CD4-positive, CD25-positive, alpha-beta regulatory T cell (primary cell): Measurements from ENCODE around the gene CEP152. TPM values are rescaled to one million over a fixed set of nuclear protein-coding genes. Genes with fewer than 3 reads are reported as not detected.

Experiments used
- ATAC-seq, 2 donors: fragments of 150-1000 bp; cut with Tn5 transposase; one replicate each; pipeline ENCODE4 v1.10.0; 2021; ENCODE audit warnings: low read depth in 2 of 2, moderate number of reproducible peaks in 2 of 2, moderate library complexity in 1 of 2
- DNase-seq, 3 donors: peaks; one replicate each; pipeline versions ENCODE4 v3.0.0 to v3.0.0-alpha.2; 2012 to 2022; ENCODE audit warnings: mixed read lengths in 1 of 3
- H3K27ac ChIP-seq: one replicate; pipeline ENCODE4 v1.7.0; 2013; ENCODE audit warnings: mild to moderate bottlenecking, low read length; ENCODE audit not compliant: insufficient read depth, poor library complexity, severe bottlenecking
- H3K27me3 ChIP-seq: one replicate; pipeline ENCODE4 v1.7.0; 2013; ENCODE audit warnings: low read length; ENCODE audit not compliant: control insufficient read depth, insufficient read depth
- H3K36me3 ChIP-seq: one replicate; pipeline ENCODE4 v1.7.0; 2013; ENCODE audit warnings: mild to moderate bottlenecking, low read length, moderate library complexity; ENCODE audit not compliant: control insufficient read depth, insufficient read depth
- H3K4me1 ChIP-seq: 2 replicates; pipeline ENCODE4 v1.7.0; 2013; ENCODE audit warnings: mild to moderate bottlenecking, low read length; ENCODE audit not compliant: insufficient read depth, control insufficient read depth, poor library complexity, severe bottlenecking
- H3K4me3 ChIP-seq: one replicate; pipeline ENCODE4 v1.7.0; 2013; ENCODE audit warnings: low read depth, mild to moderate bottlenecking, low read length, moderate library complexity
- H3K9me3 ChIP-seq, 2 experiments: 1 replicate in 1 of 2; 2 replicates in 1 of 2; pipeline ENCODE4 v1.7.0; 2013; ENCODE audit warnings: low read length in 2 of 2, mild to moderate bottlenecking in 1 of 2, moderate library complexity in 1 of 2; ENCODE audit not compliant: control insufficient read depth in 2 of 2
- H3K27ac Mint-ChIP-seq, 3 donors: one replicate each; pipeline ENCODE4 v1.8.0; 2020 to 2022; ENCODE audit warnings: mild to moderate bottlenecking in 3 of 3, mixed read lengths in 3 of 3, moderate library complexity in 2 of 3
- H3K27me3 Mint-ChIP-seq: one replicate; pipeline ENCODE4 v1.8.0; 2022; ENCODE audit warnings: mild to moderate bottlenecking, mixed read lengths
- H3K36me3 Mint-ChIP-seq: one replicate; pipeline ENCODE4 v1.8.0; 2020; ENCODE audit warnings: mixed read lengths
- H3K4me1 Mint-ChIP-seq, 4 donors: one replicate each; pipeline ENCODE4 v1.8.0; 2020 to 2022; ENCODE audit warnings: mixed read lengths in 4 of 4, mild to moderate bottlenecking in 1 of 4
- H3K4me3 Mint-ChIP-seq, 4 donors: one replicate each; pipeline ENCODE4 v1.8.0; 2020 to 2022; ENCODE audit warnings: mild to moderate bottlenecking in 4 of 4, mixed read lengths in 4 of 4, moderate library complexity in 3 of 4
- H3K9me3 Mint-ChIP-seq, 7 donors: one replicate each; pipeline ENCODE4 v1.8.0; 2020 to 2022; ENCODE audit warnings: mixed read lengths in 7 of 7, mild to moderate bottlenecking in 3 of 7, moderate library complexity in 2 of 7
- polyA plus RNA-seq, 4 donors: library from polyadenylated mRNA; unstranded; fragments of 300-500 nt; fragmentation: Illumina TruSeq; gene quantifications; one replicate each; pipeline ENCODE4 v1.2.3, GENCODE V29; 2021
- total RNA-seq: library from RNA; stranded (reverse); gene quantifications from one replicate; pipeline ENCODE4 v1.2.3, GENCODE V29; 2022

The CEP152 gene
- total and polyA plus RNA-seq, 5 donors from 2014 or later, result 3.4 to 15.8 (median 4.0) TPM

DNA sequence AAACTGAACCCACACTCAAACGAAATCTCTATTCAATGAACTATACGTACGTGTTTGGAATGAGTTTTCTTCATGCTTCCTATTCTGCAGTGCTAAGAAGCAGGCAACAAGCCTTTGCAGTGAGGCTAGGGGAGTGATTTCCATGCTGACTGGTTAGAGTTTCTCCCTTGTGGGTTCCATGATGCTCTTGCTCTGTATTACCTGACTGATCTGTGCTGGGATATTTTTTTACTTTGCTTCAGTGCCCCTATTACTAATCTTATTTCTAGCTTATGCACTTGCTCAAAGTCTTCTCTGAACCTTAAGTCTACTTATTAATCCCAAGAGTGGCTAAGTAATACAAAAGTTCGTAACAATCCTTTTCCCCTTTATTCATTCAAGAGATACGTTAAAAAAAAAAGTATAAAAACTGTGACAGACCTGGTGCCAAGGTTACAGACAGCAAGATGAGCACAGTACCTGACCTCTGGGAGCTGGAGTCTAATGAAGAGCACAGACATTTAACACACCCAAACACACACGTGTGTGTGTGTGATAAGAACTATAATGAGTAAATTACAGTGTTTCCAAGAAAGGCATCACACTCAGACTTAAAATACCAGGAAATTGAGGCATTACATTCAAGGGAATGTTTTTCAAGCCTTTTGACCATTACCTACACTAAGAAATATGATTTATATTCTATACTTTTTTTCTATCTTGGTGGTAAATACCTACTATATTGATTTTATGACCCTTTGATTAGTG lies 114.9 kb downstream of the CEP152 start:
- Histone ChIP-seq H3K27me3 (no peaks in the 10 kb centered on the region), H3K4me1 (no peaks in the 10 kb centered on the region), H3K4me3 (no peak overlapping the region), H3K9me3 (no peaks in the 10 kb centered on the region), H3K27ac (no peak overlapping the region), H3K36me3 (no peaks in the 10 kb centered on the region)
- ATAC-seq (no peak), DNase-seq (no peak)
- Mint-ChIP-seq H3K27ac (no peak overlapping the region), H3K27me3 (peaks cover 7% of the 10 kb centered on the region), H3K9me3 (peaks cover 0 to 2% (median 0%) of the 10 kb centered on the region in 7 donors), H3K4me1 (peaks cover 0 to 2% (median 0%) of the 10 kb centered on the region in 4 donors), H3K36me3 (no peaks in the 10 kb centered on the region), H3K4me3 (no peak overlapping the region)

DNA sequence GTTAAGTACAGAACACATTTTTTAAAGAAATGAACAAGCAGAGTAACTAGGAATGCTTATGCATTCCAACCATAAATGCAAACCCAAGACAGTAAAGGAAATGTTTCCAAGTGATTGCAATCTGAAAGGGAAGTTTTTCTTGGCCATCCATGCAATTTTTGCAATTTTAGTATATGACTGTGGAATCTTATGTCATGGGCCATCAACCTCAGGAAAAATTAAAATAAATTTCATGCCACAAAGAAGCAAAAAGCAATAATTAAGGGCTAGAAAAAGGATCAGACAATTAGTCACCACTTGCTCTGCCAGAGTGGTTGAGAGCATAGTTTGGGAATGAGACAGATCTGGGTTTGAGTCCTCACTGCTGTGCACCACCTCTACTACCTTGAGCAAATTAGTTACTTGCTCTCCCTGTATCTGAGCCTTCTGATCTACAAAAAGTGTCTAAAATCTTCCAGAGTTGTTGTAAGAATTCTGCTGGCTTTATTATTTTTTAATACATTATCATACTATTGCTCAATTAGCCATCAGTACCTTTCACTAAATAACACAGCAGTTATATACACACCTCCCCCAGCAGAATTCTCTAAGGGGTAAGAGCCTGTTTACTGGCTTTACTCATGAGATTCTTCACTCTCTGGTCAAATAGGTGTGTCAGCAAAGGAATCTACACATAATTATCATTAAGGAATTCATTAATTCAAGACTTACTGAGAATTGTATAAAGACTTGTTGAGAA lies 115.6 kb downstream of the CEP152 start:
- no peaks in the 10 kb centered on the region for H3K36me3 Mint-ChIP-seq
- Histone ChIP-seq H3K27ac (no peak overlapping the region), H3K4me1 (no peaks in the 10 kb centered on the region), H3K4me3 (no peak overlapping the region), H3K27me3 (no peaks in the 10 kb centered on the region), H3K9me3 (no peaks in the 10 kb centered on the region), H3K36me3 (no peaks in the 10 kb centered on the region)
- H3K4me3 Mint-ChIP-seq, result no peak overlapping the region
- ATAC-seq, result no peak
- no peak for DNase-seq
- H3K27ac Mint-ChIP-seq, result no peak overlapping the region
- peaks cover 7% of the 10 kb centered on the region for H3K27me3 Mint-ChIP-seq
- peaks cover 0 to 2% (median 0%) of the 10 kb centered on the region in 4 donors for H3K4me1 Mint-ChIP-seq
- H3K9me3 Mint-ChIP-seq, result peaks cover 0 to 2% (median 0%) of the 10 kb centered on the region in 7 donors

DNA sequence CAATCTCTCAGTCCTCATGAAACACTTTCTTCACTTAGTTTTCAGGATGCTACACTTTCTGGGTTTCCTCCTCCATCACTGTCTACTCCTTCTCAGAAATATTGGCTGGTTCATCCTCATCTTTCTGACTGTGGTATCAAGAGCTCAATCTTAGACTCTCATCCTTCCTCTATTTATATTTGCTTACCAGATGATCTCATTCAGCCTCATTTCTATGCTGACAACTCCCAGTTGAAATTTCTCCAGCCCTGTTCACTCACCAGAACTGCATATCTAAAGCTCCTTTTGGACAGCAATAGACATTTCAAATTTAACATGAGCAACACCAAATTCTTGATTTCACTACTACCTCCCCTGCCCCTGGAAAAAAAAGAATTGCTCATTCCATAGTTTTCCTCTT lies 117.4 kb downstream of the CEP152 start:
- Mint-ChIP-seq H3K27ac (no peak overlapping the region), H3K27me3 (peaks cover 7% of the 10 kb centered on the region), H3K9me3 (peaks cover 0 to 2% (median 0%) of the 10 kb centered on the region in 7 donors), H3K36me3 (no peaks in the 10 kb centered on the region), H3K4me3 (no peak overlapping the region), H3K4me1 (peaks cover 0 to 2% (median 0%) of the 10 kb centered on the region in 4 donors)
- no peaks in the 10 kb centered on the region for H3K4me1 ChIP-seq
- H3K4me3 ChIP-seq, result no peak overlapping the region
- H3K27me3 ChIP-seq, result no peaks in the 10 kb centered on the region
- ATAC-seq (no peak), DNase-seq (no peak)
- no peaks in the 10 kb centered on the region for H3K36me3 ChIP-seq
- H3K9me3 ChIP-seq, result no peaks in the 10 kb centered on the region
- no peak overlapping the region for H3K27ac ChIP-seq

DNA sequence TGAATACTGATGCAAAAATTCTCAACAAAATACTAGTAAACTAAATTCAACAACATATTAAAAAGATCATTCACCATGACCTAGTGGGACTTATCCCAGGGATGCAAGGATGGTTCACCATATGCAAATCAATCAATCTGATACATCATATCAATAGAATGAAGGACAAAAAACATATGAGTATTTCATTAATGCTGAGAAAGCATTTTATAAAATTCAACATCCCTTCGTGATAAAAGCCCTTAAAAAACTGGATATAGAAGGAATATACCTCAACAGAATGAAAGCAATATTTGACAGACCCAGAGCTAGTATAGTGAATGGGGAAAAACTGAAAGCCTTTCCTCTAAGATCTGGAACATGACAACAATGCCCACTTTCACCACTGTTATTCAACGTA lies 122.4 kb downstream of the CEP152 start:
- no peaks in the 10 kb centered on the region for H3K4me1 Mint-ChIP-seq
- peaks cover 0 to 6% (median 3%) of the 10 kb centered on the region in 7 donors for H3K9me3 Mint-ChIP-seq
- no peak overlapping the region for H3K27ac Mint-ChIP-seq

More for the DNA sequence above, 122.4 kb downstream of the CEP152 start:
- Histone ChIP-seq H3K27ac (no peak overlapping the region), H3K27me3 (no peaks in the 10 kb centered on the region), H3K4me1 (no peaks in the 10 kb centered on the region), H3K4me3 (no peak overlapping the region), H3K36me3 (no peaks in the 10 kb centered on the region), H3K9me3 (no peaks in the 10 kb centered on the region)
- DNase-seq (no peak), ATAC-seq (no peak)
- Mint-ChIP-seq H3K27me3 (peaks cover 15% of the 10 kb centered on the region), H3K36me3 (no peaks in the 10 kb centered on the region), H3K4me3 (no peak overlapping the region)

Other genes with a start within 250 kb of the CEP152 start
- gene FBN1, start 165.4 kb downstream of the CEP152 start, total RNA-seq, result 0.72 TPM
- gene FBN1, start 165.4 kb downstream of the CEP152 start, polyA plus RNA-seq, result not detected
- 67.8 TPM for gene EID1, start 67.1 kb upstream of the CEP152 start, total RNA-seq
- gene EID1, start 67.1 kb upstream of the CEP152 start, polyA plus RNA-seq, result 100 to 1,000 TPM; 198 to 274 (median 251) TPM
- gene SHC4, start 152.8 kb upstream of the CEP152 start, total RNA-seq, result not detected
- gene SHC4, start 152.8 kb upstream of the CEP152 start, polyA plus RNA-seq, result not detected
- gene SECISBP2L, start 235.4 kb upstream of the CEP152 start, total RNA-seq, result 59.5 TPM
- 10 to 100 TPM; 14.8 to 22.4 (median 18.5) TPM for gene SECISBP2L, start 235.4 kb upstream of the CEP152 start, polyA plus RNA-seq